Gastrocnemius medialis (tissue), 4 donors: ENCODE data around the gene ATF6.

Source experiments
- POLR2A ChIP-seq, 2 donors: fragments of 450-650 bp; IDR thresholded peaks; one replicate each; pipeline ENCODE4 v1.6.1; 2017; ENCODE audit warnings: antibody characterized with exemption in 2 of 2, mild to moderate bottlenecking in 2 of 2, moderate library complexity in 2 of 2
- TF ChIP-seq, protein P1 (sequence below), 5 experiments: fragments of 450-650 bp in 3 of 5; fragments of 200-600 bp in 2 of 5; sonication (generic) in 2 of 5; IDR thresholded peaks in 4 of 5; conservative IDR thresholded peaks in 1 of 5; 1 replicate in 4 of 5; 2 replicates in 1 of 5; pipeline ENCODE4 v1.5.1; 2016 to 2019; ENCODE audit warnings: antibody characterized with exemption in 5 of 5, mild to moderate bottlenecking in 3 of 5, moderate library complexity in 3 of 5

DNA sequence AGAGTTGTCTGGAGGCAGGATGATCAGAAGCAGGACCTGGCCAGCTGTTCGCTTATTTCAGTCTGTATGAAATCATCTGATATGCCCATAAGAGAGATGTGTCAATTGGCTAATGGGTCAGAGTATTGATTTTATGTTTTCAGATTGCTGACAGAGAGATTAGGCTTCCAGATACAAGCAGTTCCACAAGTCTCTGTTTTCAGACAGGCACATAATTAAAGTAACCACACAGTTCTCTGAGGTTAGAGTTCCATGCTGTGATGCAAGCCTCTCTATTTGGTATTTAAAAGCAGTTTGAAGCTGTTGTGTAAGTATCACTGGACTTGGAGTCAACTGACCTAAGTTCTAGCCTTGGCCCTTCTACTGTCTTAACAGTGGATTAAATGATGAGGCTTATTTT lies 50.1 kb downstream of the ATF6 start:
- TF ChIP-seq, protein P1, sequence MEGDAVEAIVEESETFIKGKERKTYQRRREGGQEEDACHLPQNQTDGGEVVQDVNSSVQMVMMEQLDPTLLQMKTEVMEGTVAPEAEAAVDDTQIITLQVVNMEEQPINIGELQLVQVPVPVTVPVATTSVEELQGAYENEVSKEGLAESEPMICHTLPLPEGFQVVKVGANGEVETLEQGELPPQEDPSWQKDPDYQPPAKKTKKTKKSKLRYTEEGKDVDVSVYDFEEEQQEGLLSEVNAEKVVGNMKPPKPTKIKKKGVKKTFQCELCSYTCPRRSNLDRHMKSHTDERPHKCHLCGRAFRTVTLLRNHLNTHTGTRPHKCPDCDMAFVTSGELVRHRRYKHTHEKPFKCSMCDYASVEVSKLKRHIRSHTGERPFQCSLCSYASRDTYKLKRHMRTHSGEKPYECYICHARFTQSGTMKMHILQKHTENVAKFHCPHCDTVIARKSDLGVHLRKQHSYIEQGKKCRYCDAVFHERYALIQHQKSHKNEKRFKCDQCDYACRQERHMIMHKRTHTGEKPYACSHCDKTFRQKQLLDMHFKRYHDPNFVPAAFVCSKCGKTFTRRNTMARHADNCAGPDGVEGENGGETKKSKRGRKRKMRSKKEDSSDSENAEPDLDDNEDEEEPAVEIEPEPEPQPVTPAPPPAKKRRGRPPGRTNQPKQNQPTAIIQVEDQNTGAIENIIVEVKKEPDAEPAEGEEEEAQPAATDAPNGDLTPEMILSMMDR (IDR thresholded peaks at IDR 0.05 in 4 of 5, conservative IDR thresholded peaks at IDR 0.05 in 1 of 5) = no peak
- TF ChIP-seq POLR2A (IDR thresholded peaks at IDR 0.05) = no peak
